Ovary (tissue), 3 donors: ENCODE results near the gene DGKD.

ENCODE experiments used
- CTCF ChIP-seq, 3 donors: fragments of 450-650 bp in 2 of 3; fragments of 200-600 bp in 1 of 3; IDR thresholded peaks; one replicate each; pipeline versions ENCODE4 v1.5.1 to v1.8.0; 2016 to 2022; ENCODE audit warnings: antibody characterized with exemption in 3 of 3, mild to moderate bottlenecking in 1 of 3
- POLR2A ChIP-seq: fragments of 450-650 bp; IDR thresholded peaks from one replicate; pipeline ENCODE4 v1.6.1; 2017; ENCODE audit warnings: antibody characterized with exemption, mild to moderate bottlenecking, moderate library complexity
- donor health status: DM: no; HTN: no; CAD: no.

GRCh38 chr2:233384015-233384414 lies 29.7 kb downstream of the DGKD start:
- TF ChIP-seq CTCF (IDR thresholded peaks at IDR 0.05) (no peak), POLR2A (no peak)
